NT2/D1 (cell line): Measurements from ENCODE around the gene SNAPC2.

Source experiments
- DNase-seq: peaks from one replicate; pipeline ENCODE4 v3.0.0-alpha.2; 2011; ENCODE audit warnings: low read depth, low spot score
- H3K27me3 ChIP-seq: 2 replicates; pipeline ENCODE4 v1.6.0; 2011; ENCODE audit warnings: mild to moderate bottlenecking; ENCODE audit not compliant: insufficient read length, insufficient read depth
- H3K36me3 ChIP-seq: 2 replicates; pipeline ENCODE4 v1.6.1; 2011; ENCODE audit warnings: mild to moderate bottlenecking, low read length, mixed read lengths; ENCODE audit not compliant: insufficient read depth, insufficient read length
- H3K4me1 ChIP-seq: 2 replicates; pipeline ENCODE4 v1.5.1; 2011; ENCODE audit not compliant: insufficient read depth, insufficient read length
- H3K4me3 ChIP-seq: 2 replicates; pipeline ENCODE4 v1.5.1; 2011; ENCODE audit warnings: low read depth; ENCODE audit not compliant: insufficient read length
- H3K9ac ChIP-seq: 2 replicates; pipeline ENCODE4 v1.6.0; 2011; ENCODE audit warnings: low read depth; ENCODE audit not compliant: insufficient read length
- H3K9me3 ChIP-seq: 2 replicates; pipeline ENCODE4 v1.5.1; 2011; ENCODE audit warnings: mild to moderate bottlenecking, low read length; ENCODE audit not compliant: insufficient read depth
- SUZ12 ChIP-seq: IDR thresholded peaks from 2 replicates; pipeline ENCODE4 v1.6.1; 2011; ENCODE audit not compliant: insufficient read length, insufficient read depth; ENCODE audit errors: extremely low read depth
- YY1 ChIP-seq: IDR thresholded peaks from 2 replicates; pipeline ENCODE4 v1.6.1; 2011; ENCODE audit not compliant: insufficient read length, insufficient read depth
- ZNF274 ChIP-seq: IDR thresholded peaks from 2 replicates; pipeline ENCODE4 v1.6.1; 2011; ENCODE audit warnings: mild to moderate bottlenecking, low read depth, low read length

Gene SNAPC2

DNA sequence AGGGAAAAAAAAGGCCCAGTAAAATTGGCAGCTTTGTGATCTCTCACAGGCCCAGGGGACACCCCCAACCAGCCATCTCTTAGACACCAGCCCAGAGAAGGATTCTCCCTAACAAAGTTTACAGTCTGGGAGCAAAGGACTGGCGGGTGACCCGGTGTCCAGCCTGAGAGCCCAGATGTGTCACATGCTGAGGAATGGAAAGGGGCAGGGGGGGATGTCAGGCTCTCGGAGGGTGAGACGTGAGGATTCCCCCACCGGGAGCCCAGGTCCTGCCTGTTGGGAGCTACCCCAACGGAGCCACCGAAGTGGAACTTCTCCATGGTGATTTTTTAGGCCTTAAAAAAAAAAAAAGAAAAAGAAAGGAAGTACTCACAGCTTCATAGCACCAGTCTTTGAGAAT, 10.6 kb downstream of the SNAPC2 start:
- Histone ChIP-seq H3K9ac (no peak overlapping the region), H3K4me3 (no peak overlapping the region), H3K36me3 (peaks cover 80% of the 10 kb centered on the region), H3K27me3 (no peaks in the 10 kb centered on the region), H3K9me3 (no peaks in the 10 kb centered on the region), H3K4me1 (peaks cover 28% of the 10 kb centered on the region)
- DNase-seq: no peak
- TF ChIP-seq SUZ12 (no peak), YY1 (no peak), ZNF274 (no peak)

DNA sequence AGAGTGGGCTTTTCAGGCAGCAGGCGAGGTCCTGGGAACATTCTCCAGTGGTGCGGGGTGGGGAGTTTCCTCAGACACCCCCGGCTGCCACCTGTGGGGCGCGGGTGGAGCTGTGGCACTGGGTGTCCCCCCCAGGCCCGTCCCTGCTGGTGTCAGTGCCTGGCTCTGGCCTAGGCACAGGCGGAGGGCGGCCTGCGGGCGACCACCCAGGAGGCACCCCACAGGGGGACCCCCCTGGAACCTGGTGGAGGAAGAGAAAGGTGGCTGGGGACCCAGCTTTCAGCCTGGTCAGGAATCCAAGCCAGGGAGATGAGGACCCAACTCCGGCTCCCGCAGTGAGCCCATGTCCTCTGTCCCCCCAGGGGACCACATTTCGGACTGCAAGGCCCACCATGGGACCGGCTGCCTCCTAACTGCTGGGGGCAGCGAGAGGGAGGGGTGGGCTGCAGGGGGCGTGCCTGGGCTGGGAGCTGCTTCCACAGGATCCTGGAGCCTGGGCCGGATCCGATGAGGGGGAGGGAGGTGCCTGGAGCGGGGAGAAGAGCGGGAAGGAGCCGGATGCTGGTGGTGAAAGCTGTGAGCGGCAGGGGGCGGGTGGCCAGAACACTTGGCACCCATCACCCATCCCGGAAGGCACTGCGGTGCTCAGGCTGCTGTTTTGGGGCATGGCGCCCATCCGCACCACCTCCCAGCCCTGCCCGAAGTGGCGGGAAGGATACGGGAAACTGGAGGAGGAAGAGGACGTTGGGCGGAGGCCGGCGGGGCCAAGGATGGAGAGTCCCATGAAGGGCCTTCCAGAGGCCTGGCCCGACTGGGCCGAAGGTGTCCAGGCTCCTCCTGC, 11.3 kb downstream of the SNAPC2 start:
- H3K9ac ChIP-seq: no peak overlapping the region
- no peak overlapping the region for H3K4me3 ChIP-seq
- no peaks in the 10 kb centered on the region for H3K9me3 ChIP-seq
- TF ChIP-seq YY1 (no peak), ZNF274 (no peak)
- peaks cover 24% of the 10 kb centered on the region for H3K4me1 ChIP-seq
- H3K36me3 ChIP-seq: peaks cover 87% of the 10 kb centered on the region
- DNase-seq: no peak
- H3K27me3 ChIP-seq: no peaks in the 10 kb centered on the region

DNA sequence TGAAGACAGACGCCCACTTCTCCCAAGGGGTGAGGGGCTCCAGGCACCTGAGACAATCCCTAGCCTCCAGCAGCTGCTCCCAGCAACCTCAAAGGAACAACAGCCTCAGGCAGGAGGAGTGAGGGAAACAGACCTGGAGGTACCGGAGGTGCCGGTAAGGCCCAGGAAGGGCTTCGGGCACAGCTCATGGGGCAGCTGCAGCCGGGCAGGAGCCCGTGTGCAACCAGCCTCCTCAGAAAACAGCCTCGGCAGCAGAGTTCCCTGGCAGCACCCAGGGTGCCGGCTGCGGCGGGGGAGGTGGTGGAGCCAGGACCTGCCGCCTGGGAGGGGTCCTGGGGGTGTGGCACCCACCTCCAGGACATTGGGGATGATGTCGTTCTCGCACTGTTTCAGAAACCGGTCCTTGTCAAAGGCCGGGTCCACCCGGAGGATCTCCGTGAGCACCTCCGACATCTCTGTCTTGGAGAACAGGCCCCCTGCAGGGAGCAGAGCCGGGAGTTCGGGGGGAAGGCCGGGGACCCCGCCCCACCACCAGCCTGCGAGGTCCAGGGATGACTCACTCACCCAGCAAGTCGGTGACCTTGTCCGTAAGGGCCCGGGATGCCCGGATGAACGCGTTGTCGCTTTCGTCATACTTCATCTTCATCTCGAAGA, 12.3 kb downstream of the SNAPC2 start:
- Histone ChIP-seq H3K9me3 (no peaks in the 10 kb centered on the region), H3K27me3 (no peaks in the 10 kb centered on the region), H3K36me3 (peaks cover 87% of the 10 kb centered on the region), H3K4me3 (no peak overlapping the region), H3K9ac (no peak overlapping the region), H3K4me1 (peaks cover 16% of the 10 kb centered on the region)
- DNase-seq: no peak
- TF ChIP-seq SUZ12 (no peak), ZNF274 (no peak), YY1 (no peak)

- DNase-seq: no peak
- TF ChIP-seq ZNF274: no peak
- H3K36me3 ChIP-seq: peaks cover 86% of the 10 kb centered on the region
These were observed 12.8 kb downstream of the SNAPC2 start for GRCh38 chr19:7932930-7933300.

GRCh38 chr19:7933411-7933810, 13.3 kb downstream of the SNAPC2 start:
- Histone ChIP-seq H3K27me3 (no peaks in the 10 kb centered on the region), H3K4me3 (no peak overlapping the region), H3K4me1 (peaks cover 8% of the 10 kb centered on the region), H3K9me3 (no peaks in the 10 kb centered on the region), H3K36me3 (peaks cover 85% of the 10 kb centered on the region), H3K9ac (no peak overlapping the region)
- no peak for DNase-seq
- TF ChIP-seq ZNF274 (no peak), YY1 (no peak), SUZ12 (no peak)

More at GRCh38 chr19:7932930-7933300, 12.8 kb downstream of the SNAPC2 start:
- peaks cover 11% of the 10 kb centered on the region for H3K4me1 ChIP-seq
- peak overlapping the region; percentile 50 for H3K9ac ChIP-seq
- H3K4me3 ChIP-seq: no peak overlapping the region
- H3K27me3 ChIP-seq: no peaks in the 10 kb centered on the region
- H3K9me3 ChIP-seq: no peaks in the 10 kb centered on the region

DNA sequence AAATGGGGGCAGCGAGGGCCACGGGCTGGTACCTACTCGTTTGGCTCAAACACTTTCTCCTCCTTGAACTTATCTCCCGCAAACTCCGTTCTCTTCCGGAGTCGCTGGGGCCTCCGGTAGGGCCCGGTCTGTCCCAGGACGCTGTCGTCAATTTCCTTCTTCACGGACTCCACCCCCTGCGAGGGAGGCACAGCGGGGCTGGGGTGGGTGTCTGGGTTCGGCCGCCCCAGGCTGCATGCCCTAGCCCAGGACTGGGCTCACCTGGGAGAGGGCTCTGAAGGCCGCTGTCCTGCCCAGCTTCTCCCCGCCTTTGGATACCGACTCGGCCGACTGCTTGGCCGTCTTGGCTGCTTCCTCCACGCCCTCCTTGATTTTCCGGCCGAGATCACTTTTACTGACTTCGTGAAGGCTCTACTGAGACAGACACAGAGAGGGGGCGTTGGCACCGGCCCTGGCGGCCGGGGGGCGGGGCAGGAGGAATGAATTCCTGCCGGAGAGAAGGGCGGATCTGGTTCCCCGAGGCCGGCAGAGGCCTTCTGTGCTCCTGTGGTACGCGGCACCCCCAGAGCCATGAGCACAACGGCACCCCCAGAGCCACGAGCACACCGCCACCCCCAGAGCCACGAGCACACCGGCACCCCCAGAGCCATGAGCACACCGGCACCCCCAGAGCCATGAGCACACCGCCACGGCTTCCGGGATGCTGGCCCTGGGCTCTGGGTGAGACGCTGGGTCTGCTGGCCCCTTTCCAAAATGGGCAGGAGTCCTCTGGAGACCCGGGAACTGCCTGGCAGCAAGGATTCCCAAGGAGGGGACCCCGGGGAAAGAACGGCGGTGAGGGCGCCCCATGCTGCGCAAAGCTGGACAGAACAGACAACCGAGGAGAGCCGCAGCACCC, 13.9 kb downstream of the SNAPC2 start:
- Histone ChIP-seq H3K4me1 (peaks cover 4% of the 10 kb centered on the region), H3K36me3 (peaks cover 88% of the 10 kb centered on the region), H3K4me3 (no peak overlapping the region), H3K27me3 (no peaks in the 10 kb centered on the region), H3K9ac (no peak overlapping the region), H3K9me3 (no peaks in the 10 kb centered on the region)
- TF ChIP-seq YY1 (no peak), ZNF274 (no peak), SUZ12 (no peak)
- DNase-seq: no peak

DNA sequence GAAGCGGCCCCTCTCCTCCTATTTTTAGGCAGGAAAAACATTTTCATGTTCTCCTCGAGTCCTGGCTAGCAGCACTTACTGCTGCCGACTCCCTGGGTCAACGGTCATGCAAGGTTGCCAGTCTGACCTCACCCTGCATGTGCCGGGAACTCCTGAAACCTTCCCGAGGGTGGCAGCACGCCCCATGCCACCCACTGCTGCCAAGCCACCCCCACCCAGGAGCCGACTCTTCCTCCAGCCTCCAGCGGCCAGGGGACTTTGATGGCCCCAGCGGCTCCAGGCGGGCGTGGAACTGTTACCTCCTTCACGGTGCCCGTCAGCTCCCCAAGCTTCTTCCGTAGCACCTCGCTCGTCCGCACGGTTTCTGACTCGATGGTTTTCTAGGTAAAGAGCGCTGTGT, 14.6 kb downstream of the SNAPC2 start:
- TF ChIP-seq ZNF274 (no peak), YY1 (no peak), SUZ12 (no peak)
- no peak overlapping the region for H3K4me3 ChIP-seq
- DNase-seq: no peak
- no peaks in the 10 kb centered on the region for H3K9me3 ChIP-seq
- H3K27me3 ChIP-seq: no peaks in the 10 kb centered on the region
- H3K4me1 ChIP-seq: peaks cover 3% of the 10 kb centered on the region
- H3K36me3 ChIP-seq: peaks cover 92% of the 10 kb centered on the region
- H3K9ac ChIP-seq: no peak overlapping the region
